CD14-positive monocyte (primary cell): ENCODE results near the gene MACROD2. TPM values are rescaled to one million over a fixed set of nuclear protein-coding genes. Genes with fewer than 3 reads are reported as not detected.

ENCODE experiments used
- DNase-seq, 3 donors: peaks; one replicate each; pipeline ENCODE4 v3.0.0-alpha.2; 2011 to 2022
- H2AFZ ChIP-seq: 2 replicates; pipeline ENCODE4 v1.6.0; 2012; ENCODE audit warnings: mild to moderate bottlenecking, low read depth, low read length, inconsistent platforms; ENCODE audit not compliant: insufficient read depth, poor library complexity, severe bottlenecking
- H3K27ac ChIP-seq, 2 donors: 1 replicate in 1 of 2; 2 replicates in 1 of 2; pipeline ENCODE4 v1.5.1; 2012 to 2013; ENCODE audit warnings: low read length in 2 of 2, control low read depth in 1 of 2, inconsistent platforms in 1 of 2, low read depth in 1 of 2, mild to moderate bottlenecking in 1 of 2
- H3K27me3 ChIP-seq, 2 donors: one replicate each; pipeline versions ENCODE4 v1.6.0 to v1.6.1; 2011 to 2013; ENCODE audit warnings: low read length in 2 of 2; ENCODE audit not compliant: control insufficient read depth in 2 of 2, insufficient read depth in 2 of 2
- H3K36me3 ChIP-seq, 2 donors: replicated peaks in 1 of 2; 1 replicate in 1 of 2; 2 replicates in 1 of 2; pipeline versions ENCODE4 v1.5.1 to v1.6.1; 2012 to 2013; ENCODE audit warnings: low read length in 2 of 2, control low read depth in 1 of 2, inconsistent platforms in 1 of 2, mild to moderate bottlenecking in 1 of 2; ENCODE audit not compliant: insufficient read depth in 2 of 2, control insufficient read depth in 1 of 2
- H3K4me1 ChIP-seq, 2 donors: 1 replicate in 1 of 2; 2 replicates in 1 of 2; pipeline versions ENCODE4 v1.5.1 to v1.6.1; 2012 to 2013; ENCODE audit warnings: low read length in 2 of 2, control low read depth in 1 of 2, inconsistent platforms in 1 of 2, mild to moderate bottlenecking in 1 of 2, moderate library complexity in 1 of 2; ENCODE audit not compliant: insufficient read depth in 2 of 2, control insufficient read depth in 1 of 2
- H3K4me2 ChIP-seq: replicated peaks from 2 replicates; pipeline ENCODE3; 2012; ENCODE audit warnings: low read length, moderate library complexity, mild to moderate bottlenecking; ENCODE audit not compliant: poor library complexity, severe bottlenecking; ENCODE audit errors: extremely low read depth
- H3K4me3 ChIP-seq, 3 experiments: fragments of 200-600 bp in 1 of 3; sonication (generic) in 1 of 3; replicated peaks in 1 of 3; 1 replicate in 2 of 3; 2 replicates in 1 of 3; pipeline ENCODE4 v1.5.1; 2011 to 2013; ENCODE audit warnings: low read length in 3 of 3, mild to moderate bottlenecking in 3 of 3, control low read depth in 2 of 3, low read depth in 2 of 3, inconsistent platforms in 1 of 3, moderate library complexity in 1 of 3
- H3K79me2 ChIP-seq: 2 replicates; pipeline ENCODE4 v1.6.0; 2012; ENCODE audit warnings: mild to moderate bottlenecking, control low read depth, inconsistent platforms, low read length, moderate library complexity; ENCODE audit not compliant: insufficient read depth
- H3K9ac ChIP-seq: 2 replicates; pipeline ENCODE4 v1.6.0; 2017; ENCODE audit warnings: low read length, mild to moderate bottlenecking; ENCODE audit not compliant: insufficient read depth, poor library complexity, severe bottlenecking
- H3K9me3 ChIP-seq, 2 donors: replicated peaks in 1 of 2; 1 replicate in 1 of 2; 2 replicates in 1 of 2; pipeline versions ENCODE4 v1.5.1 to v1.6.1; 2012 to 2013; ENCODE audit warnings: low read length in 2 of 2, control low read depth in 1 of 2; ENCODE audit not compliant: control insufficient read depth in 1 of 2, insufficient read depth in 1 of 2
- H4K20me1 ChIP-seq: 2 replicates; pipeline ENCODE4 v1.6.0; 2012; ENCODE audit warnings: mild to moderate bottlenecking, low read length, control low read depth, moderate library complexity; ENCODE audit not compliant: insufficient read depth
- H3K27ac Mint-ChIP-seq, 7 donors: one replicate each; pipeline ENCODE4 v1.8.0; 2020; ENCODE audit warnings: mild to moderate bottlenecking in 7 of 7, mixed read lengths in 7 of 7, moderate library complexity in 6 of 7, inconsistent platforms in 2 of 7
- H3K27me3 Mint-ChIP-seq, 3 donors: one replicate each; pipeline ENCODE4 v1.8.0; 2021 to 2022; ENCODE audit warnings: low read depth in 3 of 3, mild to moderate bottlenecking in 3 of 3, mixed read lengths in 3 of 3, moderate library complexity in 3 of 3, inconsistent platforms in 1 of 3
- H3K36me3 Mint-ChIP-seq, 2 donors: one replicate each; pipeline ENCODE4 v1.8.0; 2020; ENCODE audit warnings: mixed read lengths in 2 of 2, inconsistent platforms in 1 of 2, mild to moderate bottlenecking in 1 of 2
- H3K4me1 Mint-ChIP-seq: one replicate; pipeline ENCODE4 v1.8.0; 2020; ENCODE audit warnings: mild to moderate bottlenecking, mixed read lengths
- H3K4me3 Mint-ChIP-seq, 2 donors: one replicate each; pipeline ENCODE4 v1.8.0; 2020; ENCODE audit warnings: mild to moderate bottlenecking in 2 of 2, mixed read lengths in 2 of 2, moderate library complexity in 1 of 2
- H3K9me3 Mint-ChIP-seq, 7 donors: one replicate each; pipeline ENCODE4 v1.8.0; 2020 to 2022; ENCODE audit warnings: mixed read lengths in 7 of 7, mild to moderate bottlenecking in 6 of 7, moderate library complexity in 6 of 7, inconsistent platforms in 2 of 7
- WGBS: methylation state at CpG from one replicate; pipeline ENCODE4 v1.1.5; 2013; ENCODE audit warnings: missing lambda C conversion rate; ENCODE audit not compliant: insufficient coverage; 5-methylcytosine and 5-hydroxymethylcytosine counted together
- intact Hi-C, 2 donors: fragments of 100-400 bp; cut with micrococcal nuclease; formaldehyde crosslinking; loops; one replicate each; pipeline versions ENCODE4 v1.15.0 to v1.15.1; 2023
- polyA plus RNA-seq, 3 donors: library from polyadenylated mRNA; depleted of rRNA in 1 of 3; unstranded in 2 of 3; stranded (reverse) in 1 of 3; fragments of 300-500 nt in 2 of 3; fragments of >200 nt in 1 of 3; fragmentation: Illumina TruSeq in 2 of 3; gene quantifications; 1 replicate in 2 of 3; 2 replicates in 1 of 3; pipeline ENCODE4 v1.2.3, GENCODE V29; 2012 to 2021
- TF ChIP-seq, protein P1 (sequence below): fragments of 200-600 bp; IDR thresholded peaks from one replicate; pipeline ENCODE4 v1.8.0; 2022; ENCODE audit warnings: antibody characterized with exemption, mild to moderate bottlenecking

MACROD2 gene
- polyA plus RNA-seq, 3 donors: 0.23 TPM; not detected in 2

DNA sequence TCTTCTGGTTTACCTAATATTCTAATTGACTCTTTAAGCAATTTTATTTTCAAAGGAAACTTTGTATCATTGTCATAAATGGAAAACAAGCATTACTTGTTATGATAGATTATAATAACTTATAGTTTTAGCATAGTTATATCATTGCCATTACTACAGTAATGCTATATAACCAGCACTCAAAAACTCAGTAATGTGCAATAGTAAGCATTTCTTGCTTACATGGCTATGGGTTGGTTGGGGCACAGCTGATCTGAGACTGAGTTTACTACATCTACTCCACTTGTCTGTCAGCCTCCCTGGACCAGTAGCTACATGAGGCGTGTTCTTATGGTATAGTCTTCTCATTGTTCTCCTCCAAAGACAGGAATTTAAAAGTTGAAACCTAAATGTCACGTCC is 1427.7 kb downstream of the MACROD2 start:
- H3K4me3 ChIP-seq: no peak overlapping the region
- no peaks in the 10 kb centered on the region for H3K79me2 ChIP-seq
- no peak overlapping the region for H3K27ac ChIP-seq
- H3K9ac ChIP-seq: no peak overlapping the region
- H3K4me1 ChIP-seq: no peaks in the 10 kb centered on the region
- Mint-ChIP-seq H3K4me1 (no peaks in the 10 kb centered on the region), H3K36me3 (no peaks in the 10 kb centered on the region), H3K27ac (no peak overlapping the region), H3K9me3 (peaks cover 0 to 18% (median 8%) of the 10 kb centered on the region in 7 donors), H3K27me3 (no peaks in the 10 kb centered on the region), H3K4me3 (no peak overlapping the region)
- H4K20me1 ChIP-seq: no peaks in the 10 kb centered on the region
- H3K27me3 ChIP-seq: no peaks in the 10 kb centered on the region
- no peak for DNase-seq
- TF ChIP-seq, protein P1, sequence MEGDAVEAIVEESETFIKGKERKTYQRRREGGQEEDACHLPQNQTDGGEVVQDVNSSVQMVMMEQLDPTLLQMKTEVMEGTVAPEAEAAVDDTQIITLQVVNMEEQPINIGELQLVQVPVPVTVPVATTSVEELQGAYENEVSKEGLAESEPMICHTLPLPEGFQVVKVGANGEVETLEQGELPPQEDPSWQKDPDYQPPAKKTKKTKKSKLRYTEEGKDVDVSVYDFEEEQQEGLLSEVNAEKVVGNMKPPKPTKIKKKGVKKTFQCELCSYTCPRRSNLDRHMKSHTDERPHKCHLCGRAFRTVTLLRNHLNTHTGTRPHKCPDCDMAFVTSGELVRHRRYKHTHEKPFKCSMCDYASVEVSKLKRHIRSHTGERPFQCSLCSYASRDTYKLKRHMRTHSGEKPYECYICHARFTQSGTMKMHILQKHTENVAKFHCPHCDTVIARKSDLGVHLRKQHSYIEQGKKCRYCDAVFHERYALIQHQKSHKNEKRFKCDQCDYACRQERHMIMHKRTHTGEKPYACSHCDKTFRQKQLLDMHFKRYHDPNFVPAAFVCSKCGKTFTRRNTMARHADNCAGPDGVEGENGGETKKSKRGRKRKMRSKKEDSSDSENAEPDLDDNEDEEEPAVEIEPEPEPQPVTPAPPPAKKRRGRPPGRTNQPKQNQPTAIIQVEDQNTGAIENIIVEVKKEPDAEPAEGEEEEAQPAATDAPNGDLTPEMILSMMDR: no peak
- no CpG with 5 or more reads among the region's 2 CpGs for WGBS
- no peaks in the 10 kb centered on the region for H3K36me3 ChIP-seq
- no peak overlapping the region for H2AFZ ChIP-seq
- no peak overlapping the region for H3K4me2 ChIP-seq
- intact Hi-C loops: no loop called here
- H3K9me3 ChIP-seq: peaks cover 3 to 7% of the 10 kb centered on the region in 2 donors

GRCh38 chr20:15439551-15439950 is 1444.2 kb downstream of the MACROD2 start:
- TF ChIP-seq, protein P1: no peak
- H3K36me3 Mint-ChIP-seq: no peaks in the 10 kb centered on the region
- Histone ChIP-seq H3K9me3 (no peaks in the 10 kb centered on the region), H3K27ac (no peak overlapping the region), H3K79me2 (no peaks in the 10 kb centered on the region), H3K9ac (no peak overlapping the region), H3K4me1 (no peaks in the 10 kb centered on the region), H4K20me1 (no peaks in the 10 kb centered on the region), H2AFZ (no peak overlapping the region), H3K4me2 (no peak overlapping the region), H3K27me3 (no peaks in the 10 kb centered on the region), H3K36me3 (no peaks in the 10 kb centered on the region), H3K4me3 (no peak overlapping the region)
- no peak for DNase-seq
- H3K27ac Mint-ChIP-seq: no peak overlapping the region
- peaks cover 0 to 11% (median 5%) of the 10 kb centered on the region in 7 donors for H3K9me3 Mint-ChIP-seq
- H3K4me3 Mint-ChIP-seq: no peak overlapping the region
- H3K4me1 Mint-ChIP-seq: no peaks in the 10 kb centered on the region
- WGBS: 38% methylated on average over 3 of the region's 3 CpGs
- H3K27me3 Mint-ChIP-seq: peaks cover 0 to 3% (median 0%) of the 10 kb centered on the region in 3 donors
- intact Hi-C loops: no loop called here
